HG02870 (cell line): Measurements from ENCODE around the gene ART3.

Experiments
- ATAC-seq: cut with Tn5 transposase; IDR thresholded peaks from one replicate; pipeline ENCODE4 v1.9.1; 2021; ENCODE audit warnings: mild to moderate bottlenecking, moderate library complexity; ENCODE audit not compliant: unreplicated experiment

The ART3 gene

DNA sequence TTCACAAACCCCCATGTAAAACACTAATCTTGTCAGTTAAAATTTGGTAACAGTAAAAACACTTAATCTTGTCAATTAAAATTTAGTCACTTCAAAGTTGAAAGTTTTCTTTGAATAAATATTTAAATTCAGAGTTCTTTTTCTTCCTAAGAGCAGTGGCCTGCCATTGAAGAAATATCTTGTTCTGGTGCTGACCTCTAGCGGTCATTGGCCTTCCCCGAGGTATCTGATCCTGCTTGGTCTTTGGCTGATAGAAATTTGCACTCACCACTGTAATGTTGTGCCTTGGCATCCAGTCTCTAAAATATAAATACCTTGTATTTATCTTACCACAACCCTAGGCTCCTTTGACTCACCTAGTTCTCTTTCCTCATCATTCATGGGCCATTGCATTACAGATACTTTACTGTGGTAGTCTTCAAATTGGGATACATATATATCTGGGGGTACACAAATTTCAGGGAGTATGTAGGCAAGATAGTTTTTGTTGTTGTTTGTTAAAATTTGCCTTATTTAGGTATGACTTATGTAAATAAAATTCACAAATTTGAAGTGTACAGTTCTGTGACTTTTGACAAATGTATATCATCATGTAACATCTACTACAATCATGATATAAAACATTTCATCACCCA lies 6.7 kb upstream of the ART3 start:
- ATAC-seq: peak; percentile 74

DNA sequence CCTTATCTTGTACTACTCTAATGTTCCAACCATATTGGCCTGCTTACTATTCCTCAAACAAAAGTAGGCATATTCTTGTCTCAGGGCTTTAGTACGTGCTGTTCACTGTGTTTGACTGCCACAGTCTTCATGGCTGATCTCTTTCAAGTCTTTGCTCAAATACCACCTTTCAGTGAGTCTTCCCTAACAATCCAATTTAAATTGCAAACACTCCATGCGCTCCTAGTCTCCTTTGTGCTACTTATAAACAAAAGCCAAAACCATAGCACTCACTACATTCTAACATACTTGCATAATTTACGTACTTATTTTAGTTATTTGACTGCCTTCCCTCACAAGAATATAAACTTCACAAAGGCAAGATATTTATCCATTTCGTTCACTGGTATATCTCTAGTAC lies 1.7 kb upstream of the ART3 start:
- no peak for ATAC-seq

DNA sequence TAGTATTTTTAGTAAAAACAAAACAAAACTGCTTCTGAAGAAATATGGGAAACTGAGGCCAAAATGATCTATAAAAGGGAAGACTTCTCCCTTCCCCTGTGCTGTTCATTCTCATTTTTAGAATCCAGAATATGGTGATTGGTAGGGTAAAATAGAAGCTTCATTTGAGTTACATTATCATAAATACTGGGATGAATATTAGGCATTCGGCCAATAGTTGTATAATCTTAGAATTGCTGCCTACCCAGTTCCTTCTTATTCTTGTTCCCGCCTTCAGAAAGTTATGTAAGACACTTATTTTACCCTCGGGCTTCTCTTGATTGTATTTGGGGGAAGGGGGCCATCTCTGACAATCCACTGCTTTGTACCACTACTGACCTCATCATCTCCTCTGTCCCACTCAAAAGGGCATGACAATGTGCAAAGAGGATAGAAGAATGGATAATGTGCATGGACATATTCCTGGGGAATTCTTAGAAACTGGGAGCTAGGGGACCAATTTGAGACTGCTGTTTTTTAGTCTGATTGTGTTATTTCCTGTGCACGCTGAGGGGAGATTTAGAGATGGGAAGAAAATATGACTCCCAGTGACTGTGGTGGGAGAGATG lies 588 bp downstream of the ART3 start:
- no peak for ATAC-seq

DNA sequence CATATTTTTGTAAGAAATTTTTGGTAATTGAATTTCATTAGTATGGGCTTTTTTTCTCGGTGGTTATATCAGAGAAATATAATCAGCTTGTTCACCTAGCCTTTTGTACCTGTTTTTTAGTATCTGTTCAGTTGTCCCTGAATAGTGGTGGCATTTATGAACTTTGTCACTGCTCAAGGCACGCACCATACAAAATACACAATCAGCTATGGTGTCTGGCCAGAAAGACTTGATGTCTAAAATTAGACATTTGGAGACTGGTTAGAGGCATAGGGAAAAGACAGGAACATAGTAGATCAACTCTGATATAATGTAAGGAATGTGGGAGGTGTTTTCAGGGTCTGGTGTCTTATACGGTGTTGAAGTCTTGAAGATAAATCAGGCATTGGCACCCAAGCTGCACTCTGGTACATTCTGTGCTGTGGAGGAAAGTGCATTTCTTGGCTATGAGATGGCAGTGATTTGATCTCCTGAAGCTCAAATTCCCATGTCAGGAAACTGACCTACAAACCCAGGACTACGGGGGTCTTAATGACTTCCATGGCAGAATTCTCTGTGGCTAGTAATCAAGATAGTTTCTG lies 3.6 kb downstream of the ART3 start:
- no peak for ATAC-seq

DNA sequence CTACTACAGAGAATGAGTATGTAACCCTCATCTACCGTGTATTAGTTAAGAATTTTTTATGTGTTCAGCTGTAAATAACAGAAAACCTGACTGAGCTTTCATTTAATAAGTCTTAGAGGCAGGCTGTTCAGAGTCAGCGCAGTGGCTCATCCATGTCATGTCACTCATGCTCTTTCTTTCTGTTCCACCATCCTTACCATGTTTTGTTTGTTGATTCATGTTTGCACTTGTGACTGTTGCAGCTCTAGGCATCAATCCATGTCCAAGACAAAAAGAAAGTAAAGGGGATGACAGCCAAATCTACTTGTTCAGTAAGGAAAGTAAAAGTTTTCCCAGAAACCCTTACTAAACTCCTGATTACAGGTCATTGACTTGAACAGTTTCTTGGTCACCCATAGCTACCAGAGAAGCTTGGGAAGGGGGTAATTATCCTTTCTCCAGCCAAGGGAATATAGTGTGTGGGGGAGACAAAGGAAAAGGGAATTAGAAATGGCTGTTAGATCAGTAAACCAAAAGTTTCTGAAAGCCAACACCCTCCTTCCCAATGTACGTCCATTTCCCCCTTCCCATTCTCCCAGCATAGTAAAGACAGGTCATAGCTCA lies 9.0 kb downstream of the ART3 start:
- no peak for ATAC-seq

DNA sequence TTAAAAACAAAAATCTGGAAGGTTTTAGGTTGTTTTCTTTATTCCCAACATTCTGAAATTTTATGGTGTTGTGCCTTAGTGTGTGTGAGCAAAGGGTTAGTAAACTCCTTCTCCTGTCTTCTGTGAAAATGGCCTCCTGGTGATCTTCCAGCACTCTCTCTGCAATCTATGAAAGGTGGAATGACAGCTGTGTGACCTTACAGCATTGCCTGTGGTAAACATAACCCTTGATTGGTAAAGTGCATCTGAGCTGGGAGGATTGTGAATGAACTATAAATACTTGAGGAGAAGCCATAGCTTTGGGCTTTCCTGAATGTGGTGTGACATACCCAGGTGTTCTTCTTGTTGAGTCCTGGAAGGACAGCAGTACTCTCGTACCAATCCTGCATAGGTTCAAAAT lies 10.0 kb downstream of the ART3 start:
- no peak for ATAC-seq

DNA sequence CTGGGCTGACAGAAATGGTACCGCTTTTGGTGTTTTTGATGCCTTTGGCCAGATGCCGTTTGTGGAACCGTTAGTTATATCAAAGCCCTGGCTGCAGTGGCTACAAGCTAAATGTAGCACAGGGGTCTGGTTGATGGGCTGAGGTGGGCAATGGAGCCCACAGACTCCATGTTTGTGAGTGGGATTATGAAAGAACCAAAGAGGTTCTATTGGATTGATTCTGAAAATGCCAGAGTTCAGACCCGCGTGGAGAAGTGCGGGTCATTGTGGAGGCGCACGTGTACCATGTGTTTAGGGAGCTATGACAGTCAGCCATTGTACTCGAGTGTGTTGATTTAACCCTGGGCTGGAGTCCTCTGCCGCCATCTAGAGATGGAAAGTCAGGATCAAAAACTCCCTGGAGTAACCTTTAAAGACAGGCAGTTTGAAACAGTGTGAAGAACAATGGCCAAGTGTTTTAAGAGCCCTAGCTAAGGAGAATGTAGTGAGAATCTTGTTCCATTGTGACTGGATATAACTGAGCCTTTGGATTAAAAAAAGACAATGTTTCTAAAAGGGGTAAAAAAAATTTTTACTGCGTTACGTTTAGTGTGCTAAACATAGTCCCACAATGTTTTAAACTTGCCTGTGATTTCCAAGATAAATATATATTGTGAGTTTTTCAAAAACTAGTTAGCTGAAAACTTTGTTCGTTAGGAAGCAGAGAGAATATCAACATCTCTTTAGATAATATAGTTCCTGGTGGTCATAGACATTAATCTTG lies 12.7 kb downstream of the ART3 start:
- ATAC-seq: no peak

DNA sequence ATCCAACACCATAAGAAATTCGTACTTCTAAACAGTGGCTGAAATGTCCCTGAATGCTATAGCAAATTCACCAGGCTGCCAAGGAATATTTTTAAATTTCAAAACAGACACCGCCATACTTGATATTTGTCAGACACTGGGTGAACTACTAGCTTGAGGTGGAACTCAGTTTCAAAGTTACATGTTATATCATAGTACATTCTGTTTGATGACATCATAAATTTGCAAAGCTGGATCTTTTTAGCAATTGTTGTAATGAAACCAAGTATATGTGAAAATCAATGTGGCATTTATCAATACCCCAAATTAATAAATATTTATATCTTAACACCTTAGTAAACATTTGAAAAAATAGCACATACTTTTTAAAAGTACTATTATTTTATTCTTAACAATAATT lies 14.2 kb downstream of the ART3 start:
- no peak for ATAC-seq

DNA sequence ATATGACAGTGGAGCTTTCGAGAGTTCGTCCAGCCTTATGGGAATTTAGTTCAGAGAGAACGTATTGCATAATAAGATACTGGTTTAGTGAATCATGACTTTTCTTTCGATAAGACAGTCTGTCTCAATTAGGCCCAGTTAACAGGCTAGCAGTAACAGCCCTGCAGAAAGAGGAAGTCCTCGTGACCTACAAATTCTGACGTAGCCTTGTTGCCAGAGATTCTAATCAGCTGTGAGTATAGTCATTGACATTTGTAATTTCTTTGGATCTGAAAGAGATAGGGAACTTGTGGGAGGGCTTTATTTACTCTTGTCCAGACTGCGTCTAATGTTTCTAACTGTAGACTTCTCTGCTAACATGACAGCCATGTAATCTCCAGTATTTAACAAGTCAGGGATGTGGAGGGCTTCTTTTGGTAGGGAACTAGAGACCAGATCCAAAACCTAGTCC lies 15.8 kb downstream of the ART3 start:
- peak; percentile 61 for ATAC-seq

DNA sequence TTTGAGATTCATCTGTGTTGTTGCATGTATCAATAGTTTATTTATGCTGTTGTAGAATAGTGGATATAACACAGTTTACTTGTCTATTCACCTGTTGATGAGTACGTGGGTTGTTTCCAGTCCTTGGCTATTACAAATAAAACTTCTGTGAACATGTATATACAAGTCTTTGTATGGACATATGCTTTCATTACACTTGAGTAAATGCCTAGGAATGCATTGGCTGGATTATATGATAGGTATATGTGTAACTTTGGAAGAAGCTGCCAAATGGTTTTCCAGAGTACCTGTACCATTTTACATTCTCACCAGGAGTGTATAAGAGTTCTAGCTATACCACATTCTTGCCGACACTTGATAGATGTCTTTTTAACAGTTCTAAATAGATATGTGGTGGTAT lies 16.5 kb downstream of the ART3 start:
- ATAC-seq: no peak

DNA sequence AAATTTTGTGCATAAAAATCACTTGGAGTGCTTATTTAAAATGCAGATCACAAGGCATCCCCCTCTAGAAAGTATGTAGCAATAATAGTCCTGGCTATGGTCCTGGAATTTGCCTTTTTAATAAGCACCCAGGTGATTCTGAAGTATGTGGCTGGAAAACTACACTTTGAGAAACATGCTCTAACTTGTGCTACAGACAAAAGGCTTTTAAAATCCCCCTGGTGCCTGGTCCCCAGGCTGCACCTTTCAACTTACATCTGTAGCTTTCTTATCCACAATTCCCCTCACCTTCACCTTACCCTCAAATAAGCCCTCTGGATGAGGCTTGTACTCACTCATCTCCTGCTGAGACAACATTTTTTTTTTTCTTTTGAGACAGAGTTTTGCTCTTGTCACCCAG lies 21.1 kb downstream of the ART3 start:
- ATAC-seq: no peak

DNA sequence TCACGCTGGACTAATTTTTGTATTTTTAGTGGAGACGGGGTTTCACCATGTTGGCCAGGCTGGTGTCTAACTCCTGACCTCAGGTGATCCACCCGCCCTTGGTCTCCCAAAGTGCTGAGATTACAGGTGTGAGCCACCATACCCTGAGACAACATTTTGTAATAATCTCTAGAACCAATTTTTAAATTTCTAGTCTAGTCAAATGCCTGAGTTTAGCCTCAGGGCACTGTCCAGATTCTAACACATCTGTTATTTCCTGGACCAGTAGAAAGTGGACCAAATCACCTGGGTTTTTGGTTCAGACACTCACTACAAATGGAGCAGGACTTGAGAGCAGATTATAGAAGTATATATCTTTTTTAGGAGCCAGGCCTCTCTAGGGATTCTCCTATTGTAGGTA lies 21.6 kb downstream of the ART3 start:
- no peak for ATAC-seq

DNA sequence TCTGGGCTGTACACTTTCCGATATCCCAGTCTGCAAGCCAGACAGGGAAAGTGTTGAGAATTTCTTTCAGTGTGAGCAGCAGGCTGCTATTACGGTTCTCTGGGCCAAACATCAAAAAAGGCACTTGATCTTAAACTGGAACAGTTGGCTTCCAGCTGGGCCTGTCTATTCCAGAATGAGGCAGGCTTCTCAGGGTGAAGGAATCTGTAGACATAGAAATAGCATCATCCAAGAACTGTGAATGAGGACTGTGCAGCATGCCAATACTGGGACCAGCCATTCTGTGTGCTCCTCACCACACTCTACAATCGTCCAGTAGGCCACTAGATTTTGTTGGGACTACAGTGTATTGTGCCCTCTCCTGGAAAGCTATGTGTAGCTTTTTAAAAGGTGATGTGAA lies 31.1 kb downstream of the ART3 start:
- ATAC-seq: no peak

DNA sequence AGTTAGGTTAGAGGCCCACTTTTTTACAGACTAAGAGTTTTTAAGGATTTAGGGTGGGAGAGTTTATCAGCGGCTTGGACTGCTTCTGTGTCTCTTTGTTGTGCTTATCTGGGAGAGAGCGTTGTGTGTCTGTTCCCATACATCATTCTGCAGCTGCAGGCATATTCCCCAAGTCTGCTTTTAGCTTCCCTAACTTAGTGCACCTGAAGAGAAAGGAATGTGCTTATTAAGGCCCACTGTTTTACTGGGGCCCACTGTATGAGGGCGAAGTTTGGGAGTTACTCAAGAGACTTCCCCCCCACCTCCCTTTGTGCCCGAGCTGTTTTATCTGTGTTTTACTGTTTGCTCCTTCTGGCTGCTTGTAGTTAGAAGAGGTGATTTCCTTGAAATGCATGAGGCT lies 31.9 kb downstream of the ART3 start:
- ATAC-seq: no peak

DNA sequence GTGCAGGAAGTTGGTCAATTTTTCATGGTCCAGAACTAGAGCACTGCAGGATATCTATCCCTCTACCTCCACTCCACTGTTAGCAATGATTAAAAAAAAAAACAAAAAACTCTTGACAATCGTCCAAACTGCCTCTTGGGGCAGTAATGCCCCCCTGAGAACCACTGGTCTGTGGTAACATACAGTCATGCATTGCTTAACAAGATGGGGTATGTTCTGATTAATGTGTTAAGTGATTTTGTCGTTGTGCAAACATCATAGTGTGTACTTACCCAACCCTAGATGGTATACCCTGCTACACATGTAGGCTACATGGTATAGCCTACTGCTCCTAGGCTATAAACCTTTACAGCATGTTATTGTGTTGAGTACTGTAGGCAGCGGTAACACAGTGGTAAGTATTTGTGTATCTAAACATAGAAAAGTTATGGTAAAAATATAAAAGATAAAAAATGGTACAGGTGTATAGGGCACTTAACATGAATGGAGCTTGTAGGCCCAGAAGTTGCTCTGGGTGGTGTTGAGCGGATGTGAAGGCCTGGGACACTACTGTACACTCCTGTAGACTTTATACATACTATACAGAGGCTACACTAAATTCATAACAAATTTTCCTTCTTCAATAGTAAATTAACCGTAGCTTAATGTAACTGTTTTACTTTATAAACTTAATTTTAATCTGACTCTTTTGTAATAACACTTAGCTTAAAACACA lies 34.1 kb downstream of the ART3 start:
- ATAC-seq: no peak

DNA sequence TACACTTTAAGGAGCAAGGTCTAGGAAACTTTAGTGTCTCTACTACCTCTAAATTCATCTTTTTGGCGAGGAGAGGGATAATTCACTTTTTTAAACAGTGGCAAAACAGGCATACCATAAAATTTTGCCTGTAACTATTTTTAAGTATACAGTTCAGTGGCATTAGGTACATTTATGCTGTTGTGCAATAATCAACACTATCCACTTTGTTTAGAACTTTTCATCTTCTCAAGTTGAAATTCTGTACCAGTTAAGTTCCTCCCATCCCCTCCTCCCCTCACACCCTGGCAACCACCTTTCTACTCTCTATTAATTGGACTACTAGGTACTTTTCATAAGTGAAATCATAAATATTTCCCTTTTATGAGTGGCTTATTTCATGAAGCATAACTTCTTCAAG lies 42.3 kb downstream of the ART3 start:
- ATAC-seq: no peak

DNA sequence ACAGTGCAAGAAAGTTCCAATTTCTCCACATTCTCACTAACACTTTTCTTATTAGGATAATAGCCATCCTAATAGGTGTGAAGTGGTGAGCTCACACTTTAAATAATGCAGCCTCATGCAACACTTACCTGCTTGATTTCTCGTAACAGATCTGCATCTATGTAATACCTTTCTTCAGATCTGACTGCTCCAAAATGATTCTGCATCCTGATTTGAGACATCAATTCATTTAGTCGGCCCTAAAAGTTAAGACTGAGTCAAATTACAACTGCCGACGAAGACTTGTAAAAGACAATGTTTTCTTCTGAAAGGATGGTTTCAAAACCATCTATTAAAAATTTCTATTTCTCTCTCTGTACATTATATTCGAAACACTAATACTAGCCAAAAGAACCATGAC lies 43.0 kb downstream of the ART3 start:
- ATAC-seq: no peak

DNA sequence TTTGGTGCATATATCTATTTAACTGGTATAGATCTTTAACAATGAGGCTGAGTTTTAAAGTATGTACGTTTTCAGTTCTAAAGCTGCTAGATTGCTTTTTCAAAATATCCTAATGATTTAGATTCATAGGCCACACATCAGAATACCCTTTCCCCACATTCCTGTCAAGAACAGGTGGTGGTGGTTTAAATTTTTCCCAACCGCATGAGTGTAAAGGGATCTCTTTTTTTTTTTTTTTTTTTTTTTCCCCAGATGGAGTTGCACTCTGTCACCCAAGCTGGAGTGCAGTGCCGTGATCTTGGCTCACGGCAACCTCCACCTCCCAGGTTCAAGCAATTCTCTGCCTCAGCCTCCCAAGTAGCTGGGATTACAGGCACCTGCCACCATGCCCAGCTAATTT lies 45.7 kb downstream of the ART3 start:
- no peak for ATAC-seq

DNA sequence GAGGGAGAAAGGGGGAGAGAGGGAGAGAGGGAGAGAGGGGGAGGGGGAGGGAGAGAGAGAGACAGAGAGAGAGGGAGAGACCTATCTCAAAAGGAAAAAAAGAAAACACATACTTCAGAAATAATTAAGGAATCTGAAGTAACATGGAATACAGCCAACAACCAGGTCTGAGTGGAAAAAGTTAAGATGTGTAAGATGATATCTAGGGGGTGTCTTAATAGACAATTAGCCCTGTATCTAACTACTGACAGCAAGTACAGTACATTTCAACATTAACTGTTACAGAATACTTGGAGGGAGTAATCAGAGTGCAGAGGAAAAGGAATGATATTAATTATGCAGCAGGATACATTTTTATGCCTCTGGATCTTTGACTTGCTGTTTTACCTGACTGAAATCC lies 51.3 kb downstream of the ART3 start:
- no peak for ATAC-seq

DNA sequence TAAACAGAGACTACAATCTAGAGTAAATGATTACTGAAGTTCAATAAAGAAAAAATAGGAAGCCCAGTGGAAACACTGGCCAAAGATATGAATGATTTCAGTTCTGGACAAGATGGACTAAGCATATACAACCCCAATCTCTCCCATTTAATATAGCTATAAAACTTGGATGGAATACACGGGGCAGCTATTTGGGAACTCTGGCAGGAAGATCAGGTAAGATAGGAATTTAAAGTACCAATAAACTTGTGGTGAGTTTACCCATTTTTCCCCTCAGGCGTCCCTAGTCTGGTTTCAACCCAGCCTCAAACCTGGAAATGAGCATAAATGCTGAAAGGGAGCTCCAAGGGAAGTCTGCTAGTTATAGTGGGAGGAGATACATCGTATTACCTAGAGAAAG lies 53.2 kb downstream of the ART3 start:
- no peak for ATAC-seq

DNA sequence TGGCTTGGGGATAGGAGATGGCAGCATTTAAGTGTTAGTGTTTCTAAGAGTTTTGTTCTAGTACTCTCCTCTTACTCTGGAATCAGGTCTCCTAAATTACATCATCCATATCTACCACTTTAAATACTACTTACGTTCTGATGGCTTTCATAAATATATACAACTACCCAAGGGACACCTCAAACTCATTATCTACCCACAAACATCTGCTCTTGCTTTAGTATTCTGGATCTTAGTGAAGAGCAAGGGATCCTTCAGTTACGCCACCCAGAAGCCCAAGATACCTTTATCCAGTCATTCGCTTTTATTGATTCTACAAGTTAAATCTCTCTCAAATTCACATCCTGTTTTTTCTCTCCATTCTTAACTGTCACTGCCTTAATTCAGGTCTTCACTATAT lies 66.7 kb downstream of the ART3 start:
- no peak for ATAC-seq
